ENCODE data around the gene PPP2R5C.

PPP2R5C gene

DNA sequence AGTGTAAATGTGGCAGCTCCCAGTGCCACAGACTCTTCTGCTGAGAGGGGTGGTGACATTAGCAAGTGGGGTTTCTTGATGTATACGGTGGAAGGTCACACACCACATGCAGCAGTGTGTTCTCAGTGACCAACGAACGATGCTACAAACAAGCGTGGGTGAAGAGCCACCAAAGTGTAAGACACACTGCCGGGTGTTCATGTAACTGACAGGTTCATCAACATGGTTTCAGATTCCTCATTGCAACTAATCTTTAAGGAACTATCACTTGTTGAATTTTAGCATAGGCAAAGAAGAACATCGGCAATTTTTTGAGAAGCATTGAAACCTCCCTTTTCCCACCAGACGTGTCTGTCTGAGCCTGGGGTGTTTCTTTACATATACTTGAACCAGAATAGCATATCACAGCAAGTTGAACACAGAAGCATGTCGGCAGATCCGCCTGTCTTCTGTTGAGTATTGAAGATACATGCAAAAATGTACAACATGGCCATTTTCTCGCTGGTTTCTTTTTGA, 58.8 kb downstream of the PPP2R5C start:
- DNase-seq = no peak

DNA sequence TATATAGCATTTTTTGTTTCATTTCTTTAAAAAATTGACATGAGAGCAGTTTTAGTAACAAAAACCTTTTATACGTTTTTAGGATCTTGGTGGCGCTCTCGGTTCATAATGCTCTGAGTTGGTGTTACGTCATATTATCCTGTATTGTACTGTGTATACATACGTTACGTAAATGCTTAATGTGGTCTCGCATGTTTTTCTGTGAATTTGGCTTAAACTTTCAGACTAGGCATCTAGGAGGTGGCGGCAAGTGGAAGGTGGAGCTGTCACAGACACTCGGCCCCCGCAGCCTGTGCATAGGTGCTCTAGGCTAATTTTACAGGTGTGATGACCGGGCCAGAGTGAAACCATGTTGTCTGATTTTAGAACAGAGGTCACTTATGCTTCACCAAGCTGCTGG, 60.0 kb downstream of the PPP2R5C start:
- no peak for DNase-seq

DNA sequence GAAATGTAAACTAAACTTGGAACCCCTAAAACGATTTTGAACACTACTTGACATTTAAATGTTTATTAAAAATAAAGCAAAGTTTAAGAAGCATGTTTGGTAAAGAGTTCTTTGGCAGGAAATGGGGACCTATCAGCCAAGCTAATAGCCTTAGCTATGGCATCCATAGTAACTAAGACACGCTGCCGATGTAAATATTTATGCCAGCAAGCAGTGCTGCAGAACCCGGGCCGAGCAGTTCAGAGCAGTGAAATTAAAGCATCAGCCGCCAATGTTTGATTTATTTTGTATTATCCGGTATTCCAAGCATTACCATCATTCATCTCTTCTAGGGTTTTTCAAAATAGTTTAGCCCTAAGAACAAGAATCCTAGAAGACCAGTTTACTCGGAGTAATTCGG, 61.6 kb downstream of the PPP2R5C start:
- no peak for DNase-seq

DNA sequence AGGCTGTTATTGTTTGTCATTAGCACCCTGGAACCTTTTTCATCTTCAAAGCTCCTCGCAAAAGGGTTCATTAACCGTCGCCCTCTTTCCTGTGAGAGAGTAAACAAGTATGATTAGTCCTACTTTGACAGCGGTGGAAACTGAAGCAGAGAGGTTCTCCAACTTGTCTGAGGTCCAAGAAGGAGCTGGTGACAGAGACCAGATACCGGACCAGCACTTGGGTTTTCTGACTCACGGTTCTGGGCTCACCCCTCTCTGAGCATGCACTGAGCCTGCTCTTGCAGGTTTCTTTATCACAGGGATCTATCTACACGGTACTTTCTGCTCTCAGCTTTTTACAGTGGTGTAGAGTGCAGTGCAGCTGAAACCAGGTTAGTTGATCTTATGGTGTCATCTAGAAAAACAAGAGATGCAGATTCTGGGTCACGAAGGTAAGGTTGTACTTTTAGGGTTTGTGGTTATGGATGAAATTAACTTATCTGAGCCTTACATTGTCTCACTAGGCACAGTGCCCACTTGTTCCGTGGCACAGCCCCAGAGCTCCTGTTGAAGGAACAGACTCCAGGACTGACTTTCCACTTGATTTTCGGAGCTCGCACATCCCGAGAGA, 62.1 kb downstream of the PPP2R5C start:
- DNase-seq = no peak

- DNase-seq = no peak
Observed at GRCh38 chr14:101824339-101824727, 62.8 kb downstream of the PPP2R5C start.

GRCh38 chr14:101825797-101826196, 64.3 kb downstream of the PPP2R5C start:
- DNase-seq = no peak

- no peak for DNase-seq
Observed at GRCh38 chr14:101826351-101826750, 64.8 kb downstream of the PPP2R5C start.

- DNase-seq = no peak
Observed at GRCh38 chr14:101827286-101827685, 65.8 kb downstream of the PPP2R5C start.

- no peak for DNase-seq
Observed at GRCh38 chr14:101828046-101828445, 66.5 kb downstream of the PPP2R5C start.

DNA sequence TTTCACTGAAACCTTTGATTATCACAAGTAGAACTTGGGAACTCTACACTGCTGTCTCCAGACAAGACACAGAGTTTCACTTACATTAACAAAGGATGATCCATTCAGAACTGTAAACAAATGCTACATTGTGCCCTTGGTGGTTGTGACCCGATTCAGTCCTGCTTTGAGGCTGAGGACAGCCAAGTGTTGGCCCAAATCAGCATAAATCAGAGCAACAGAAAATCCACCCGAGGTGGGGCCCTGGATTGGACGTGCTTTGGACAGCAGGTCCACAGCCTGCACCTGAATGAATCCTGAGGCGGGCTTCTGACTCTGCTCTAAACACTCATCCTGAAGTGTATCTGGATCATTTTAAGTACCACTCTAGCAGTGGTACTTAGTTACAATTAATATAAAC, 68.8 kb downstream of the PPP2R5C start:
- DNase-seq = no peak

GRCh38 chr14:101833045-101833444, 71.5 kb downstream of the PPP2R5C start:
- no peak for DNase-seq

DNA sequence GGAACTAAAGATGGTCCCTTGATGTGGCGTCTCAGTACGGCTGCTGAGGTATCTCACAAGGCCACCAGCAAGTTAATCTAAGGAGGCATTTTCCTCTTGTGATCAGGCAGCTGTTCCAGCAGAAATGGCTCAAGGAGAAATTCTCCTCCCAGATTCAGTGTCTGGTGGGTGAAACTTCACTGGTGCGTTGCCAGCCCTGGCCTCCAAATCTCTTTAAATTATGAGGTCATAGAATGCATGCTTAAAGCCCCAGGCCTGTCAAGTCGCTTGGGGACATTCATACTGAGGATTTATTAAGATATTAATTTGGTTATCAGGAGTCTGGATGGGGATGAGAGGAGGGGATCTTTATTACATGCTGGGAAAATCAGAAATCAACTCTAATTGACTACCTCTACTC, 72.9 kb downstream of the PPP2R5C start:
- no peak for DNase-seq

DNA sequence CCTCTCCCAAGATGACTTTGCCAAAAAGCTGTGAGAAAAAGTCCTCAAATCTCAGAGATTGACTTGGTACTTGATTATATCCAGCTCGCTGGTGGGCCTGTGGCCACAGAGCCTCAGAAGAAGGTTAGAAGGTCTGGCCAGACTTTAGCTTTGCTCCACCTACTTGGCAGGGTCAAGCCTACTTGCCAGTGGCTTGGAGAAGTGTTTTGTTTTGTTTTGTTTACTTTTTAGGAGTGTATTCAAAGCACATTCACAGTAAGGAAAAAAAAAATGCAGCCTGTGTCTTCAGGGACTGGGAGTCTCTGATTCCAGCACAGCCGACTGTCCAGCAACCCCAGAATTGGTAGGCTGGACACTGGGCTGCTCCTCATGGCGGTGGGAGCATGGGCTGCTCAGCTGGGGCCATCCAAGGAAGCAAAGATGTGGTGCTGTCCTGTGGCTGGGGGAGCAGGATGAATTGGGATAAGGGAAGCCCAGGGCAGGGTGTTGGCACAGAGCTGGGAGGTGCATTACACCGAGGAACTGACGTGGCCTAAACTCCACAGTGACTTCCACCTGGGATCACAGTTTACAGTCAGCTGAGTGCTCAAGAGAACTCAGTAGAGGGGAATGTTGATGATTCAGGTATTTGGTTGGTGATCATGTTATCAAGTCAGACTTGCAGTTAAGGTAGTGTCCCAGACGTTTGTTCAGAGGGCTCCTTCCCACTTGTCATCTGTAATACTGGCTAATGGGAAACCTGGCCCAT, 73.5 kb downstream of the PPP2R5C start:
- DNase-seq = no peak

- no peak for DNase-seq
Observed at GRCh38 chr14:101835566-101835965, 74.1 kb downstream of the PPP2R5C start.

- no peak for DNase-seq
Observed at GRCh38 chr14:101836135-101836534, 74.6 kb downstream of the PPP2R5C start.

DNA sequence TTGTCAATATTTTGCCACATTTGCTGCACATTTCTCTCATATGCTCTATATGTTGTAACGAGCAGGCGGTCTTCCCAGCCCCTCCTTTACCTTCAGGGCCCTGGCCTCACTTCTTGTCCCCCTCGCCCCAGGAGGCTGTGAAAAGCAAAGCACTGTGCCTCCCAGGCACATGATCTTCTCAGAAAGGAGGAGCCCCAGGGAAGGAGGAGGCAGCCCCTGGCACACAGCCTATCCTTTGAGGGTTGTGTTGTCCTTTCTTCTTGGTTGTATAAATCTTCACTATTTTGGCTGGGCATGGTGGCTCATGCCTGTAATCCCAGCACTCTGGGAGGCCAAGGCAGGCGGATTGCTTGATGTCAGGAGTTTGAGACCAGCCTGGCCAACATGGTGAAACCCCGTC, 77.0 kb downstream of the PPP2R5C start:
- DNase-seq = no peak

- DNase-seq = no peak
Observed at GRCh38 chr14:101839236-101839635, 77.7 kb downstream of the PPP2R5C start.

- DNase-seq = no peak
Observed at GRCh38 chr14:101839661-101840060, 78.2 kb downstream of the PPP2R5C start.

DNA sequence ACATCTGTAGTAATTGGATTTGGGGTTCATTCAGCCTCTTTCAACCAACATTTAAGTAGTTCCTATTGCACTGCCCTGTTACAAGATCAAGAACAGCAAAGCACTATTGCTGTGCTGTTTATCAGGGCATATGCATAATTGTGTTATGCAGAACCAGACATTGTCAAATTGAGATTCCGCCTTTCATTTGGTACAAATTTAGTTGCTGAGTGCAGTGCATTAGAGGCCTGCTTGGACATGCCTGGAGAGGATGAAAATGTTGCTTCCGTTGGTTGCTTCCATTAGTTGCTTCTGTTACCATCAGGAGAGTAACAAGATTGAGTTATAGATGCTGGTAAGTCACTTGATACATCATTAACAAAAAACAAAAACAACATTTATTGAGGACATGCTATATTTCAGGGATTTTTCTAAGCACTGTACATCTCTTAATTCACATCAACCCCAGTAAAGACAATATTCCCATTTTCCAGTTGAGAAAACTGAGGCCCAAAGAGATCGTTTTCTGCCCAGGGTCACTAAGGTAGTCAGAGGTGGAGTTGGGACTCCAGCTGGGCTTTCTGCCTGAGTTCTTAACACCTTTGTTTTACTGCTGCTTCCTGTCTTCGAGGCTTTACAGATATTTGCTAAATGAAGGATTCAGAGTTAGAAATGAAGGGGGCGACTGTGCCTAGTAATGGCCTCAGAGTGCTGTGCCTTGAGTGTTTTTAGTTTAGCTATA, 79.3 kb downstream of the PPP2R5C start:
- no peak for DNase-seq

DNA sequence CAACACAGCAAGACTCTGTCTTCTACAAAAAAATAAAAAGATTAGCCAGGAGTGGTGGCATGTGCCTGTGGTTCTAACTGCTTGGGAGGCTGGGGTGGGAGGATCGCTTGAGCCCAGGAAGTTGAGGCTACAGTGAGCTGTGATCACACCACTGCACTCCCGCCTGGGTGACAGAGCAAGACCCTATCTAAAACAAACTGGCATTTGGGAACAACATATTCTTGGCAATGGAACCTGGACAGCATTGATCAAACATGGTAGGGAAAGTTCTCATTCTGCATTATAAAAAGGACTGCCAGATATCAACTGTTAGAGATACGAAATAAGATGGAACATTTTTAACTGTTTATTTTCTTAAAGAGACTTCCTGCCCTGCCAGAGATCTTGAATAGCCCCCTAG, 81.5 kb downstream of the PPP2R5C start:
- no peak for DNase-seq

- DNase-seq = no peak
Observed at GRCh38 chr14:101843665-101844064, 82.2 kb downstream of the PPP2R5C start.

DNA sequence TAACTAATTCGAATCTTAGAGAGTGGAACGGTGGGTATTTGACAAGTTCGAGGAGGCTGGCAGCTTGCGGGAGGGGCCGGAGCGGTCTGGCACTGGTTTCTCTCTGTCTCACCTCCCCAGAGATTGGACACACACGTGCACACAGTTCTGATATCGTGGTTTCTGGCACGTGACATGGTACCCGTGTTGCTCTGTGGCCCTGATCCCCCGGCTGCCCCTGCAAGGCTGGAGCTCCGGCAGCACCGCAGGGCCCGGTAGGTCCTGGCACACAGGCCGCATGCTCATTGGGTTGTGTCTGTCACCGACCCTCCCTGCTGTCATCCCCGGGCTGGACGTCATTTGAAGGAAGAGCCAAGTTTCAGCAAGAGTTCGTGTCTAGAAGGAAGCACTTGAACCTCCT, 82.7 kb downstream of the PPP2R5C start:
- DNase-seq = no peak

- no peak for DNase-seq
Observed at GRCh38 chr14:101844751-101845150, 83.2 kb downstream of the PPP2R5C start.

GRCh38 chr14:101845496-101845895, 84.0 kb downstream of the PPP2R5C start:
- no peak for DNase-seq
